ENCODE results near the gene C10orf71. TPM values are rescaled to one million over a fixed set of nuclear protein-coding genes. Genes with fewer than 3 reads are reported as not detected.

Gene C10orf71
- total RNA-seq, 1 experiment from 2014 or later = not detected

DNA sequence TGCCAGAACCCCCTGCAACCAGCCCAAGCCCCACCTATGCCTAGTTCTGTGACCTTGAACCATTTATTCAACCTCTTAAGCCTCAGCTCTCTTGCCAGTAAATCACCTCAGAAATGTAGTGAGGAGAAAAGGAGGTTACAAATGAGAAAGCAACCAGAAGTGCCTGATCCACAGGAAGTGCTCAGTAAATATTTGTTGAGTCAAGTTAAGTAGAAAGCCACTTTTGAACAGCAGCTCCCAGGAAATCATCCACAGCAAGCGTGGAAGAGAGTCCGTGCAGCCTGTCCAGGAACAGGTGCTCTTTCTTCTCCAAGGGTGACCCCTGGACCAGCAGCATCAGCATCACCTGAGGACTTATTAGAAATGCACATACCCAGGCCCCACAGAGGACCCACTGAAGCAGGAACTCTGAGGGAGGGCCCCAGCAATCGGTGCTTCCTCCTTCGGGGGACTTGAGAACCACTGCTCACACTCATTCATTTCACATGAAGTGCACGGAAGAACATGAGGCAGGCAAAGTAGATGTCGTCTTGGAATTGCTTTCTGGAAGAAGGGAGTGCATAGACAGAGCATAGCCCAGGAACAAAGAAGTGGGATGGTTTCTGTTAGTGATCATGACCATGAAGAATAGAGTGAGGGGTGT, 6.3 kb upstream of the C10orf71 start:
- DNase-seq (ENCODE audit: low read depth) = no peak

DNA sequence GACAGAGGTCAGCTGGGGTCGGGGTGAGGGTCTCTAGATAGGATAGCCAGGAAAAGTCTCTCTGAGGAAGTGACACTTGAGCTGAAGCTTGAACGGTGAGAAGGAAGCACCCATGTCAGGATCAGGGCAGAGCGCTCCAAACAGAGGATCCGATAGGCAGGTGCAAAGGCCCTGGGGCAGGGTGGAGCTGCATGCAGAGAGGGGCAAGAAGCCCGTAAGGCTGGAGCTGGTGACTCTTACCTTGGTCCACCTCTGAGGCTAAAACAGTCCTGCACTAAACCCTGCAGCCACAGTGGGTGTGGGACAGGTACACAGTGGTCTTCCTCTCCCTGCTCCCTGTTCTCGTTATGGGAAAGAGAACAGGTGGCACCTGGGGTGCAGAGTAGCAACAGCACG, 5.8 kb upstream of the C10orf71 start:
- no peak for DNase-seq (ENCODE audit: low read depth)

DNA sequence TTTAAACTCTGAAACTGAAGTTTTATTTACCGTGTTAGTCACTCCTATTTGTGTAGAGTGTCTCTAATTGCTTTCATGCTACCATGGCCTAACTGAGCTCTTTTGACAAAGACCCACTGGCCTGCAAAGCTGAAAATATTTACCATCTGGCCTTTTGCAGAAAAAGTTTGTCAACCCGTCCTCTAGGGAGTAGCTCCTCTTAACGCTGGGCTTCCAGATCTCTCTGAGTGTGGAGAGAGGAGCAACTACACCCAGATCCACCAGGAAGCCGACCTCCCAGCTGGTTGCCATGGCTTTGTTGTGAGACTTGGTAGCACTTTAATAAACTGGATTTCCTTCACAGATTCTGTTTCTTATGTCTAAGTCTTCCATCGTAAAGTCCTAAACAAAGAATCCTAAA, 4.2 kb upstream of the C10orf71 start:
- DNase-seq (ENCODE audit: low read depth) = no peak

DNA sequence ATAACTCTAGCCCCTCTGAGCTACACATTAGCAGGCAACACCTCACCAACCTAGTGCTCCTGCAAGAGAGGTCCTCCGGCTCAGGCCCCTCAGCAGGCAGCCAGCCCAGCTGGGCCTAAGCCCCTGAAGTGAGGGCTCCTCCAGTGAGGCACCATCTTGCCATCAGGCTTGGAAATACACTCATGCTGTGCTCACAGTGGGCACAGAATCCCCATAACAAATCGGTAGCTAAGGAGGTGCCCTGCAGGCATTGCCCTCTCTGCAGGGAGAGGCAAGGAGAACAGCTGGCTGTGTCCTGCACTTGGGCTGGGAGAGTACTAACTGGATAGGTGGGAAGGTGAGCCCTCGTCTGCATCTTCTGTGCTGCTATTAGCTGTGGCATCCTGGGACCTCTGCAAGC, 3.7 kb upstream of the C10orf71 start:
- DNase-seq (ENCODE audit: low read depth) = no peak

DNA sequence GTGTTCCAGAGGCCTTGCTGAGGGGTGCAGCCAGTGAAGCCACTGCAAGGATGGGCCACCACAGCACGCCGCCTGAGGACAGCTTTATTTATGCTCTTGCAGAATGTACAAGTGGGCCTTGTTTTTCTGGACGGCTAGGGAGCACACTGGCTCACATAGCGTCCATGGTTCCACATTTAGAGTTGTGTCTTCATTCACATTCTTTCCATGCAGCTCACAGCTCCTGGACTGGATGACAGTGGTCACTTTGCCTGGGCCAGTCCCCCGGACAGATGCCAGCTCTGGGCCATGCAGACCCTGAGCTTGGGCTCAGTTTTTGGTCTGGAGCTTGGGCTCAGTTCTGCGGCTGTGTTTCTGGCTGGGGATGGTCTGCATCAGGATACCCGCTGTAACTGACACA, 2.6 kb upstream of the C10orf71 start:
- DNase-seq (ENCODE audit: low read depth) = no peak

DNA sequence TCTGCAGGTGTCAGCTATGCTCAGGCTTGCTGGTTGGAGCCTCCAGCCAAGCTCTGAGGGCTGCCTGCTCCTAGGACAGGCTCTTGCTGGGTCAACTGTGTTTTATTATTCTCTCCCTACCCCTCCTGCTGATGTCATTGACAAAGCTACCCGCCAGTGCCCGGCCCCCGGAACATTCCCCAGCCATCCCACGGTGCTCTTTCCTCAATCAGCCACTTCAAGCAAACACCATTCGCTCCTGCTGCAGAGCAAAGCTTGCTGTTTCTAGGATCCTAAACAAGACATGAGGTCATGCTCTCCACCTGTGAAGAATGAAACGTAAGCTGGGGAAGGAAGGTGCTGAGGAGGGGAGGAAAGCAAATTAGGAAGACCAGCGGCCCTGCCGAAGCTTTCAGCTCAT, 2.1 kb upstream of the C10orf71 start:
- DNase-seq (ENCODE audit: low read depth) = no peak

DNA sequence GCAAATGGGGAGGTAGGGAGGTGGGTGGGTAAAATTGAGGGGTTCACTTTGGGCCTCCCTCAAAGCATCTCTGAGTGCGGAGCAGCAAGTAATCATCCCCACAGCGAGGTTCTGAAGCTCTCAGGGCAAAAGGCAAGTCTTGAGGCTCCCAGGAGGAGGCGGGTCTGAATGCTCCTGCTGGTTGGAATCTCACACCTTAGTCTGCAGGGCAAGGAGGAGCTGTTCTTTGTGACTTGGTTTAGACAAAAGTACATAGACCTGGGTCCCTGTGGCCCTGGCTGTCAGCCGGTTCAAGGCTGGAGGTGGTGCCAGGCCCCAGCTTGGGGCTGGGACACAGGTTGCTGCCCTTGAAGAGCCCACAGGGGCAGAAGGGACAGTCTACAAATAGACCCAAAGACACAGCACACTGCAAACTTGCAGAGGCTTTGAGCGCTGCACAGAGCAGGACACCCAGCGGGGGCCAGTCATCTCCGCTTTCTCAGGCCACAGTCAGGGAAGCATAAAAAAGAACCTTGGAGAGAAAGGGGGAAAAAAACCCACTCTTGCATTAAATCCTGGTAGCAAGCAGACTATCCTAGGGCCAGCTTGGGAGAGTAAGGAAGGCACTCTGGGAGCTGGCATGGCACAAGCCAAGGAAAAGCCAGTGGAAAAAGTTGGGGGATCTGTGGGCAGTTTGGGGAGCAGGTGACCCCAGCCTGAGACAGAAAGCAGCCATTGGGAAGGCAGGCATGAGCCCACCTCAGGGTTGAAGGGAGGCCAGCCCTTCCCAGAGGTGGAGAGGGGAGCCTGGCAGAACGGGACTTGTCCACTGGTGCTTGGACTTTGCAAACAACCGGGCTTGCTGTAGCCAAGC, 926 bp upstream of the C10orf71 start:
- no peak for DNase-seq (ENCODE audit: low read depth)

DNA sequence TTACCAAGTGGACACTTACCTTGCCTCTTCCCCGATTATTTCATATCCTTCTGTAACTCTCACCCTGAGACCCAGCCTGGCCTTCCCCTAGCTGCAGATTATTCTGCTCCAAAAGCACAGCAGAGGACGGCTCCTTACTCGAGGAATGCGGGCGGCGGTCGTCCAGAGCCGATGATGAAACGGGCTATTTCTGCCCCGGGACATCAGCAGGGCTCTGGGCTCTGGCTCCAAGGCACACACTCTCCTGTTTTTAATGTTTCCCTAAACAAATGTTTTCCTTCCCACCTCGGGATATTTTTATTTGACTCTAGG, 343 bp upstream of the C10orf71 start:
- DNase-seq (ENCODE audit: low read depth) = no peak

DNA sequence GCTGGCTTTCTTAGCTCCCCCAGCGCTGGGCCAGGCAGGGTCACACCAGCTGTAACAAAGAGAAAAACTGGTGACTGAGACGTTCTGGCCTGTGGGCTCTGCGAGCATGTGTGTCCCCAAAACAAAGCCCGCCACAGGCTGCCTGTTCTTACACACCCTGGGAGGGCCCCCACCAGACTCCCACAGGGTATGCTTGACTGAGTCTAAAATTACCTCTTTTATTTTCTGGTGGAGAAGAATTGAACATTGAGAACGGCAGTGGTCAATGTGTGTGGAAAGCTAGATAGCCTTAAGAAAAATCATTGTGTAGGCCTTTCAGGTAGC, 808 bp downstream of the C10orf71 start:
- DNase-seq (ENCODE audit: low read depth) = no peak

DNA sequence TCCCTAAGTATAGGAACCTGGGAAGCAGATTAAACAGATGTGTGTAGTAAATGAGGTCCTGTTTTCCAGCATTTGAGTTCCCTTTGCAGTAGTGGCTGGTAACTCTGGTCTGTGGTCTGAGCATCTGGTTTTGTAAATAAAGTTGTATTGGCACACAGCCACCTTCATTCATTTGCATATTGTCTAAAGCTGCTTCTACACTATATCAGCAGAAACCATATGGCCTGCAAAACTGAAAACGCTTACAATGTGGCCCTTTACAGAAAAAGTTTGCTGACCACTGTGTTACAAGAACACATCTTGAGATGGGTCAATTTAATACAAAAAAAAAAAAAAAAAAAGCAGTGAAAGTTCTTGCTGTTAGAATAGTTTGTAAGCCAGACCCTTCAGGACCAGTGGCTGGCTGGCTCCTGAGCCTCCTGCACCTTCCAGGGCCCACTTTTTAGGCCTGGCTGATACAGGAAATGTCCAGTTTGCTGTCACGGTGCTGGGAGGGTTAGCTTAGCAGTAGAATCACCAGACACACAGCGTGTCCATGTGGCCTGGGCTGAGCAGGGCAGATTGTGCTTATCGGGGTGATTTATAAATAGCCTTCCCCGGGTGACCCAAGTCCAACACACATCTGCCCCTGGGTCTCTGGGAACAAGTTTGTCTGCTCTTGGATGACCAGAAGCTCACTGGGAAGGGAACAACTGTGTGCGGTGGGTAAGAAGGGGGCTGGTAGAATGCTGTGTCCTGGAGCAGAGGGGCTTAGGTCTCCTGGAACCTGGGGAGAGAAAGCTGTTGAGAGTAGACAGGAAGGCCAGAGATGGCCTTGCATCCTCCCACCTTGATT, 1.4 kb downstream of the C10orf71 start:
- DNase-seq (ENCODE audit: low read depth) = no peak

DNA sequence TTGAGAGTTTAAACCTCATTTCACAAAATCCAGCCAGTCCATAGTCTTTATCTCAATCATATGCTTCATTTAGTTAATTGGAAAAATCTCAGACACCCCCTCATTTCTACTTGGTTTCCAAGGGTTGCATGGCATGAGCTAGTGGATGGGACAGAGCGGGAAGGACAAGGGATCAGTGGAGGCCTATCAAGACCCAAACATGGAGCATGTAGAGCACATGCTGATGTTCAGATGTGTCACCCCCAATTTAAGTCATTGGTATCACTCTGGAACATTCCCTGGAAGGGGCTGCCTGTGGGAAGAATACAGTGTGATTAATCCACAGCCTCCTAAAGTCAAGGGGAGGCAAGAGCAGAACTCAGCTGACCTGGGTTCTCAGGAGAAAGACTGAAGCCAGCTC, 2.3 kb downstream of the C10orf71 start:
- DNase-seq (ENCODE audit: low read depth) = no peak

DNA sequence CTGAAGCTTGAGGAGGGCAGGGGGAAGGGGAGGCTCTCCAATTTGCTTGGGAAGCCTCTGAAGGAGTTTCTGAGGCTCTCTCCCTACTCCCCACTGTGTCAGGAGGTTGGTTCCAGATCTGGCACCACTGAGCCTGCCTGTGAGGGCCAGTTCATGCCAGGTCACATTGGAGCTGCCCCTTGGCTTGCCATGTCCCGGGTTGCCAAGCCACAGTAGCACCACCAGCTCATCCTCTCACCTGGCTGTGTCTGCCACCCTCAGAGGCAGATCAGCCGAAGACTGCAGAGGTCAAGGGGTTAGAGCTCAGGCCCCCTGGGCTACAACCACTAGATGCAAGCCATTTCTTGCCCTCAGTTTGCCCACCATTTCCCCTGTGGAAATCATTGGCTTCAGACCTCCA, 3.1 kb downstream of the C10orf71 start:
- no peak for DNase-seq (ENCODE audit: low read depth)

DNA sequence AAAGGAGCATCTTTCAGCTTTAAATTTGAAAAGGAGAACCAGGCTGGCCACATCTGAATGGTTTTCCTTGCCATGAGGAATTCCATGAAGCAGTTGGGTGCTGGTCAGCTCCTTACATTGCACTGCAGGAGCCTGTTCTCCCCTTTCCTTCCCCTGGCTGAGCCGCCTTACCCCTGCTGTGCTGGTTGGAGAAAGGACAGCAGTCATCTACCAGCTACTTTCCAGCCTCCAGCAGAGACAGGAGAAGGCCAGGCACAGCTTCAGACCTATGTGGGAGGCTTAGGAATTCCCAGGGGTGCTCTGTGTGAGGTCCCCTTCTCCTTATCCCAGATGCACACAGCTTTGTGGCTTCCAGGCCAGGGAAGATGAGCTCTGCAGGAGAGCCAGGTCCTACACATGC, 4.7 kb downstream of the C10orf71 start:
- no peak for DNase-seq (ENCODE audit: low read depth)

DNA sequence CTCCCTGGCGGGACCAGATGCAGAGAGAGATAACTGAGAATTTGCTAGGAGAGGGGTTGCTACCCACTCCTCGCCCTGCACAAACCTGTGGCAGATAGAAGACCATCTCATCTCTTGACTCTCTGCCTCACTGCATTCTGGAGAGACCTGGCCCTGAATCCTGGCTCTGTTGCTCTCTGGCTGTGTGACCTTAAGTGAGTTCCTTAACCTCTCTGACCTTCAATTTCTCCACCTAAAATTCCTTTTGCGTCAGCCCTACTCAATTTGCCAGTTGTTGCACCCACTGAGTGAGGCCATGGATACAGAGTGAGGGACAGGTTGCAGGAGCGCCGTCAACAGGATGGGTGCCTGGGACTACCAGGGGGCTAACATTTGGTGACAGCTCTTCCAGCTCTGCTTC, 5.2 kb downstream of the C10orf71 start:
- no peak for DNase-seq (ENCODE audit: low read depth)

DNA sequence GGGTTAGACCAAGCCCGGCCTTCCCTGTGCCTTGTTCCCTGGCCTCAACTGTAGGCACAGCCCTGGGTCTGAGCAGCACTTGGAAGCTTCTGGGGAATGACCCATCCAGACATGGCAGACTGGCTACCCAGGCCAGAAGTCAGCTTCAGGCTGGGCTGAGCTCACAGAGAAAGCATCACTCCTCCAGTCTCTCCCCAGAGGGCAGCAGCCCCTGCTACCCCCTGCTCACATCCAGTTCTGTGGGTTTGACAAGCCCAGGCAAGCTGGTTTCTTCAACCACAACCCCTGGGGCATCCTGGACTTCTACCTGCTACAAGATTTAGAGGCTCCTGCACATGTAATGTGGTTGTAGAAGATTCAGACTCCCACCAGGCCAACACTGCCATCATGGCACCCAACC, 9.0 kb downstream of the C10orf71 start:
- no peak for DNase-seq (ENCODE audit: low read depth)

DNA sequence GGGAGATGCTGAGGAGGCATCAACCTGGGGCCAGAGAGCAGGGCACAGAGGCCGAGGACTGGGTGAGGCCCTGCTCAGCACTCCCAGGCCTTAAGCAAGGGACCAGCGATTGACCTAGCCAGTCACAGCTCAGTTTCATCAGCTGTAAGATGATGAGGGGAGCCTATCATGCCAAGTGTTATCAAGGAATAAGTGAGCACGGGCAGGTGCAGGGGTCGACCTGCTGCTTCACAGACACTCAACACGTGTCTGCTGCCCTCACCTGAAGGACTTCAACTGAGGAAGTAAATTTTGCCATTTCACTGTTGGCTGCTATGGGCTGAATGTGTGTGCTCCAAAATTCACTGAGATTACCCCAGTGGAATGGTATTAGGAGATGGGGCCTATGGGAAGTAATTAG, 9.9 kb downstream of the C10orf71 start:
- no peak for DNase-seq (ENCODE audit: low read depth)

DNA sequence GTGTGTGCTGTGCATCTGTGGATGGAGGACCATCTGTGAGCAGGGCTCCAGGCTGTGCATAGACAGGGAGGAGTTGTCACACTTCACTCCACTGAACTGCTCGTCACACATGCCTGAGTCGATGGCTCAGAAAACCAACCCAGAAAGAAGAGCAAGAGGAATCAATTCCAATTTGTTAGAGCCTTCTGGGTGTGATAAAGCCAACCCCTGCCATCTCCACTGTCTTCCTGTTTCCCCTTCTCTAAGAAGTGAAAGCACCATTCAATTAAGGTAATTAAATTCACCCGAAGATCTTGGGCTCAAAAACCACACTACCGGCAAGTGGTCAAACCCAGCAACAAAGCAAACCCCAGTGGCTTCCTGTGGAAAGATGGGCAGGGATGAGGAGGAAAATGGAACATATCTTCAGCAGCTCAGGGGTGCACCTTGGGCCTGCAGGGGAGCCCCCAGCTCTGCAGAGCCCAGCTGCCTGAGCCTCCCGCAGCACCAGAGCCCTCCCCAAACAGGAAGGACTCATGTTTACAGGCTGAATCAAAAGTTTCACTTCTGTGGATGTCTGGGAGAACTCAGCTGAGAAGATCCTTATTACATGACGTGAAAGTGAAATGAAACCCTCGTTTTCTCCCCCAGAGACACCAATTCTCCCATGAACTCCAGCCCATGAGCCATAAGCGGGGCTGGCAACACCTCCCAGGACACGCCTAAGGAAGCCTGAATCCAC, 10.9 kb downstream of the C10orf71 start:
- DNase-seq (ENCODE audit: low read depth) = no peak

DNA sequence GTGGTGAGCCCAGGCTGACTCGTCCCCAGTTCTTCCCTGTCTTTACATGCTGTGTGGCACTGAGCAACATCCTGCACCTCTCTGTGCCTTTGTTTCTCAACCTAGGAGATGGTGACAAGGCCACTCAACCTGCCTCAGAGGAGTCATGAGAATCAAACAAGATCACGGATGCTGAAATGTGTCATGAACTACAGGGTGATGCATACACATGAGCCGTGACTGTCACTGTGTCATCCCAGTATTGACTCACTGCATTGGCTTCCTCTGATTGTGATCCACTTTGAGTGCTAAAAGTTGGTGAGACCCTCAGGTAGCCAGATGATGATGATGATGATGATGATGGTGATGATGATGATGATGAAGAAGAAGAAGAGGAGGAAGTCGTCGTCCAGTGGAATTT, 11.5 kb downstream of the C10orf71 start:
- no peak for DNase-seq (ENCODE audit: low read depth)

DNA sequence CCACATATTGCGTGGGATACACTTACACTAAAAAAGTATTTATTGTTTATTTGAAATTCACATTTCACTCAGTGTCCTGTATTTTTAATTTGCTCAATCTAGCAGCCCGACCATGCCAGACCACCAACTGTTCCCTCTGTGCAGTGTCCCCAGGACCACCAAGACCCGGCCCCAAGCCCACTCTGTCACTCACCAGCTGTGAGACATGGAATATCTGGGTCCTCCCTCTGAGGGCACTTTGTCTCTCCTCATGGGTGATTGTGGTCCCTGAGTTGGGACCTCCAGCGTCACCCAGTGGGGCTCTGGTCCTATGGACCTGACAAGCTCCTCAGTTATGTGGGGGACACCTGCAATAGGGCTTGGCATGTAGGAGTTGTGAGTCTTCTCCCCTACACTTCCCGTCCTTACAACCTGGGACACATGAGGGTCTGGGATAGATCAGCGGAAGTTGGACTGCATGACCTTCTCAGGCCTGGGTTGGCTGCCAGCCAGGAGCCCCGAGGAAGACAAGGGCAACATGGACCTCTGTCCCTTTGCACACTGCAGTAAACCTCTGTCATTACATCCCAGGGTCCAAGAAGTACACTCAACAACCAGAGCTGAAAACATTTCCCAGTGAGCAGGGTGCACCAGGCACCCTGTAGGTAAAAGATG, 12.1 kb downstream of the C10orf71 start:
- no peak for DNase-seq (ENCODE audit: low read depth)

DNA sequence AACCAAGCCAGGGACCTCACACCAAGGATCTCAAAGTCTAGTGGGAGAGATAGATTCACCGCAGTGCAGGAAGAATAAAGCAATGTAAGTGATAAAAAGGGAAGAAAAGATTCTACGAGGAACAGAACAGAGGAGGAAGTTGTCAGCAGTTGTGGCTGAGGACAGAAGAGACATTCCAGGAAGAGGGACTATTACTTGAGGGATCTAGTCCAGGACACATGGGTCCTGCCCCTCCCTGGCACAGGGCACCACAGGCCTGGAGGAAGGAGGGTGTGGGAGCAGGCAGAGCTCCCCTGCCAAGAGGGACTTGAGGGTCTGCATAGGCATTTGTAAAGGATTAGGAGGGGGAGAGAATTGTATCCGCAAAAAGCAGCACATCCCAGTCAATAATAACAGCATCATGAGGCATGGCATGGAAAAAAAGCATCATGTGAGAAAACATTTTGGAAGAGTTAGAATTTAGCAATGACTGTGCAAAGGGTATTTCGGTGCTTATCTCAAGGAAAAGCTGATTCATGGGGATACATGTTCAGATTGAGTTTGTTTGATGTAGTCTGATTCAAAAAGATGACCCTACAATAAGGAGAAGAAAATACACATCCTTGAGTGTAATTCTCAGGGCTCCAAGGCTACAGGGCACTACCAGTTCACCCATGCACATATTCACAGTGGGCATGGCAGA, 12.7 kb downstream of the C10orf71 start:
- DNase-seq (ENCODE audit: low read depth) = no peak

DNA sequence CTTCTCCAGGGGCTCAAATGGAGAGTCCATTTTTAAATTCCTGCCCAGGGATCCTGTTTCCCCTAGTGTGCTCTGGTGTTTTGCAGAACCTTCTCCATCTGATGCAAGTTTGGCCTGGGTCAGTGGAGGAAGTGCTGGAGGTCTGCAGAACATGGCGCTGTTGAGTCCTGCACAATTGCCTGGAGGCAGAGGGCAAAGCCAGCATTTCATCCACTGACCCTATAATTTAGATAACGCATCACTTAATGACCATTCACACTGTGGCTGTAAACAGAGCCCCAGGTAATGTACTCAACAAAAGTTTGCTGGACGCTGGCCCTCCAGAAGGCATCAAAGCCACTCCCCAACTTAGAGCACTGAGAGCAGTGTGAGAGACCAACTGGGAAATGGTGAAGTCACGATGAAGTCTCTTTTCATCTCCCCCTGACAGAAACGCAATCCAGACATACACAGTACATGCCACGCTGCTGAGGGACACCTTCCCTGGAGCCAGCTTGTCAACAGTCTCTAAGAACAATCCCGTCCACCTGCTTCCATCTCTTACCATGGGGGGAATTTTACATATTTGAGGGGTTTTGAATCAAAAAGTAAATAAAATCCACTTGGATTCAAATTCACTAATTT, 13.4 kb downstream of the C10orf71 start:
- DNase-seq (ENCODE audit: low read depth) = no peak
